GM18951 (cell line): ENCODE measurements around the gene CCSAP.
"Not testable (repeated sequence)": the region's sequence is repeated elsewhere in the genome, so short reads cannot be mapped to it uniquely, and the experiment has no call there.

ENCODE experiments used
- POLR2A ChIP-seq: IDR thresholded peaks from 4 replicates; pipeline ENCODE4 v1.6.1; 2011; ENCODE audit warnings: mild to moderate bottlenecking; ENCODE audit not compliant: insufficient read length, insufficient read depth; ENCODE audit errors: extremely low read depth
- in situ Hi-C: fragments of 300-500 bp; cut with MboI; formaldehyde crosslinking; loops from one replicate; pipeline ENCODE4 v1.12.0; 2022; ENCODE audit warnings: low sequenced_read_pairs, mixed read lengths, inconsistent platforms; ENCODE audit not compliant: unreplicated experiment

Gene CCSAP

DNA sequence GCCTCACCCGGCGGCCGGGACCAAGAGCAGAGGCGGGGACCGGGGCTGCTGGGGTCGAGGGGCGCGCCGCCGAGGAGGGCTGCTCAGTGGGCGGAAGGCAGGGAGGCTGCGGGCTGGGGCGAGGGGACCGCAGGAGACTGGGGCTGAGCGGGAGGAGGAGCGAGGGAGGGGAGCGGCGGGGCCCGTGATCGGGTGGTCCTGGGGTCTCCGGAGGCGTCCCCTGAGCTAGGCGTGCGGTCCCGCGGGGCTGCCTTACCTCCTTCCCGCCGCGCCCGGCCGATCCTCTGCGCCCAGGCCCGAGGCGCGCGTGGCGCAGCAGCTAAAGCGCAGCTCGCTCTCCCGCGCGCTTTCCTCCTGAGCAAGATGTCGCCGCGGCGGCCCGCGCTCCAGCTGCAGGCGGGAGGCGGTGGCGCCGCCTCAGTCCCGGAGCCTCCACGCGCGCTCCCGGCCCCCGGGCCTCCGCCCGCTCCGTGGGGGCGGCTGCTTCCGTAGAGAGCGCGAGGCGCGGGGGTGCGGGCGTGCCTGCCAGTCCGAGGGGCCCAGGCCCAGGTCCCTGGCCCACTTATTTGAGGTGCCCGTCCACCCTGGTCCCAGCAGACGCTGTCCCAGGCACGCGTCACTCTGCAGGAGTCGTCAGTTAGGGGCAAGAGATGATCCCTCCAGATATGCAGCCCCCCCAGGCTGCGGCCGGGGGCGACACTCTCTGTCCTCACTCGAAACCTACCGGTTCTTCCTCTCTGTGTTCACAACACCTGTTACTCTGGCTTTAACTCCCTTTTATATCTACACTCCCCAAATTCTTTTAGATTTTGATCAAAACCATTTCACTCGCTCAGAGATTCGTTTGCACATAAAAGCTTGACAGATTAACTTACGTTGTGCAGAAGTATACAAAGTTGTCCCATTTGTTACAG is at the start of gene CCSAP:
Gene CCSAP, minus strand, starts transcription at position 392 of the 914 bp plus-strand sequence. CDS start 582 bp downstream, outside the sequence.
- TF ChIP-seq POLR2A: peak; percentile 69
- in situ Hi-C loops: no loop called here

- in situ Hi-C loops: no loop called here
- TF ChIP-seq POLR2A: no peak
Measured at GRCh38 chr1:229390130-229390529, 47.3 kb upstream of the CCSAP start.

DNA sequence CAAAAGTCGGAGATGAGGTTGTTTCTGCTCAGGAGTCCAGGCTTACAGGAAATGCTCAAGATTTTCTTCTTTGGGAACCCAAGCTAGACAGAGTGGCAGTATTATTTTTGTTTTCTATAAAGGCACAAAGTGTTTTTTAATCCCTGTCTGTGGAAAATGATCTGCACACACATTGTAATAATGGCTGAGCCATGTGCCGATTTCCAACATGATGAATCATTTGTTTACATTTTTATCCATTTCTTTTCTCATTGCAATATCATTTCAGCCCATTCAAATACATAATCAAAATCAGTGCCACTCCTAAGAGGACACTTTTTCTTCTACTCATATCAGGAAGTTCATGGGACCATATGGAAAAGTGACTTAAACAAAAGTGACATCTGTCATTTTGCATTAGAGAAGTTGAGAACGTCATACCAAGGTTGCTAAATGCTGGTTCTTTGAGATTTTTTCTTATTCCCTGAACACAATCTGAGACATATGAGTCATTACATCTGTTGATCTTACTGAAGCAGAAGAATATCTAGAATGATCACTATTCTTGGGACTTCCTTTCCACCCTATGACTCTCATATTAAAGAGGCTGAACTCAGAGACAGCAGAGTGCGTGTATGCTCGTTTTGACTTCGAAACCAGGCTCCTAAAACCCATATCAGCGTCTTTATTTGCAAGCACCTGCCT is 46.2 kb upstream of the CCSAP start:
- no peak for TF ChIP-seq POLR2A
- in situ Hi-C loops: no loop called here

DNA sequence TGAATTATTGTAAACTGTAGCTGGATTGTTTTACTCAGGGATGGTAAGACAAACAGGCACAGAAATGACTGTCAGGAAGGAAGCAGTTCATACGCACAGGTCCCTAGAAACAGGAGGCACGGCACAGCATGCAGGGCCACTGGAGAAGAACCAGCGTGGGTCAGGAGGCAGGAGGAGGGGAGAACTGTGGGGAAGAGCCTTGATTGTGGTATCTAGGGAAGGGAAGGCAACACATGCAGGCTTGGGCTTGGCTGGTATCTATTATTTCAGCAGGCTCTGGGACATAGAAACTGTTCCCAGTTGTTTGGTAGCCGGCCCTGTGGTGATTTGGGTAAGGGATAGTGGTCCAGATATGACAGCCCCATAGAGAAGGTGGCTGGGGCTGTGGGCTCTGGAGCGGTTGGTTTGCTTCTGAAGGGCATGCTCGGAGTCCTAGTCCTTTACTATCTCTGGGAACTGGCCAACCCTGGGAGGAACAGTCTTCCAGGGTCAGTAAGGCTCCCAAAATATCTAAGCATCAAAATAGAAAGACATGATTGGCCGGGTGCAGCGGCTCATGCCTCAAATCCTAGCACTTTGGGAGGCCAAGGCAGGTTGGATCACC is 43.1 kb upstream of the CCSAP start:
- in situ Hi-C loops: no loop called here

GRCh38 chr1:229384822-229385221 is 42.0 kb upstream of the CCSAP start:
- TF ChIP-seq POLR2A: no peak
- in situ Hi-C loops: no loop called here

More for the DNA sequence above, 43.1 kb upstream of the CCSAP start:
- TF ChIP-seq POLR2A: no peak

GRCh38 chr1:229383961-229384360 is 41.1 kb upstream of the CCSAP start:
- no peak for TF ChIP-seq POLR2A
- in situ Hi-C loops: no loop called here

DNA sequence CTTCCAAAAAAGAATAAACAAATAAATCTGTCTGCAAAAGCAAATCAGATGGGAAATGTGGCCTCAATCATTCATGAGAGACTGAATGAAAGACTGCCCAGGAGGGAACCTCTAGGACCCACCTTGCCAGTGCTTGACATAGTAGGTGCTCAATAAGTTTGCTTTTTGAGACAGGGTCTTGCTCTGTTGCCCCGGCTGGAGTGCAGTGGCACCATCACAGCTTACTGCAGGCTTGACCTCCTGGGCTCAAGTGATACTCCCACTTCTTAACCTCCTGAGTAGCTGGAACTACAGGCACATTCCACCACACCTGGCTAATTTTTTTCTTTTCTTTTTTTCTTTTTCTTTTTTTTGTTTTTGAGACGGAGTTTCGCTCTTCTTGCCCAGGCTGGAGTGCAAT is 40.3 kb upstream of the CCSAP start:
- no peak for TF ChIP-seq POLR2A
- in situ Hi-C loops: no loop called here

DNA sequence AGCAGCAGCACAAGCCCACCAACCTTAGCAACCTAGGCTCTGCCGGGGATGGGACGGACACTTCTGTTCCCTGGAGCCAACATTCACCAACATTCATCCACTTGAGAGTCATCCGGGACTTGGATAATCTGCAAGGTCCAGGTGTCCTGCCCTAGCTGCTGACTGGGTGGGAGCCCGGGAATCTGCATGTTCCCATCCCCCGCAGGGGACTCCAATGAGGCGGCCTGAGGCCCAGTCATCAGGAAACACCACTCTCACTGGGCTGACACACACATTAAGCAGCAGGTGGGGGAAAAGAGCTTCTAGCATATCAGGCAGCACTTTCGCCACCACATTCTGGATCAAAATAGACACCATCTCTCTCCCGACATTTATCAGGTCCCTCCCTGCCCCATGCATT is 38.4 kb upstream of the CCSAP start:
- in situ Hi-C loops: no loop called here
- TF ChIP-seq POLR2A: no peak

DNA sequence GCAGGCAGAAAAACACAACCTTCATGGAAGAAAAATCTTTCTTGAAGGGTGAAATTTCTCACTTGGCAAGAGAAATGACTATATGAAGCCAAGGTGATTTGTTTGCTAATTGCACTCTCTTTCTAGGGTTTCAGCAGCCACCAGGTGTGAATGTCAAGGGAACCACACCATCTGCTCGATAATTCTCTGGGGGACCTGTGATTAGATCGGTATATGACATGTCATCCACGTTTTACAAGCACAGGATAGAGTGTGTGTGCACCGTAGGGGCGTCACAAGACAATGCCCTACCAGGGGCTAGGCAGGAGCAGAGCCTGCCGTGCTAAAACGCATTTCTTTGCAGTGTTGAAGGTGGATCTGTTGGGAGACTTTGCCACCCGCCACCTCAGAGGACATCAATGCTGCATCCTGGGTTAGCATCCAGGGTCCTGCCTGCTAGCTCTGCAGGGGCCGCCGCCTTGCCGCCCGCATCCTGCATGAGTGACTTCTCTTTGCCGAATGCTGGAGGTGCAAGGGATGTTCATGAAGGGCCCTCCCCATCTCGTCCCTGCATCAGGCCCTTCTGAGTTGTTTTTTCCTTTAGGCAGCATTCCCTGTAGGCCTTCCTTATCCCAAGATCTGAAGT is 37.8 kb upstream of the CCSAP start:
- no peak for TF ChIP-seq POLR2A
- in situ Hi-C loops: no loop called here

DNA sequence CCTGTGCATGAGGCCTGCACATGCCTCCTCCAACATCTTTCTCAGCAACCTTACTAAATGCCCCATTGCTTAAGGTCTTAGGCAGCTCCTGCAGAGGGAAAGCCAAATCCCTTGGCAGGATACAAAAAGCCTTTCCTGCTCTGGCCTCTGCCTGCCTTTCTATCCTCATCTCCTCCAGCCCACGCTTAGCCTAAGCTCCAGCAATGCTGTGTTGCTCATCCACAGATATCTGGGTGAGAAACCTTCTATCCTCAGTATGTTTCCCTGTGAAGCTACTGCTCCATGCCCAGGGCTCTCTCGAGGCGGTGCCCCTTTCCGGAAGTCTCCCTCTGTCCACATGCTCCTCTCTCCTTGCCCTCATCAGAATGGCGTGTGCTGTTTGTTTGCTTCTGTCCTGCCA is 37.0 kb upstream of the CCSAP start:
- in situ Hi-C loops: no loop called here
- TF ChIP-seq POLR2A: no peak

GRCh38 chr1:229378586-229379367 is 35.9 kb upstream of the CCSAP start:
- no peak for TF ChIP-seq POLR2A
- in situ Hi-C loops: no loop called here

DNA sequence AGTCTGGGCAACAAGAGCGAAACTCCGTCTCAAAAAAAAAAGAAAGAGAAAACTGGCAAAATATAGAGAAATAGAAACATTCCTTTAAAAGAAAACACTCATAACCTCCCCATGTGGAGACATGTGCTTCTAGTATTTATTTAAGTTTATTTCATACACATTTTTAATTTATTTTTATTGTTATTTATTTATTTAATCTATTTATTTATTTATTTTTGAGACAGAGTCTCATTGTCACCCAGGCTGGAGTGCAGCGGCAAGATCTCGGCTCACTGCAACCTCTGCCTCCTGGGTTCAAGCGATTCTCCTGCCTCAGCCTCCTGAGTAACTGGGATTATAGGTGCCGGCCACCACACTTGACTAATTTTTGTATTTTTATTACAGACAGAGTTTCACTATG is 35.2 kb upstream of the CCSAP start:
- in situ Hi-C loops: not testable (repeated sequence)
